NCI-H2171 treated with DMSO at 0.1 percent for 48 hours (cell line): ENCODE data around the gene NDUFB8.
"Not testable (repeated sequence)": the region's sequence is repeated elsewhere in the genome, so short reads cannot be mapped to it uniquely, and the experiment has no call there.

ENCODE experiments used
- DNase-seq: peaks from one replicate; lab custom pipeline; 2025; lab: John Stamatoyannopoulos, UW

The NDUFB8 gene

DNA sequence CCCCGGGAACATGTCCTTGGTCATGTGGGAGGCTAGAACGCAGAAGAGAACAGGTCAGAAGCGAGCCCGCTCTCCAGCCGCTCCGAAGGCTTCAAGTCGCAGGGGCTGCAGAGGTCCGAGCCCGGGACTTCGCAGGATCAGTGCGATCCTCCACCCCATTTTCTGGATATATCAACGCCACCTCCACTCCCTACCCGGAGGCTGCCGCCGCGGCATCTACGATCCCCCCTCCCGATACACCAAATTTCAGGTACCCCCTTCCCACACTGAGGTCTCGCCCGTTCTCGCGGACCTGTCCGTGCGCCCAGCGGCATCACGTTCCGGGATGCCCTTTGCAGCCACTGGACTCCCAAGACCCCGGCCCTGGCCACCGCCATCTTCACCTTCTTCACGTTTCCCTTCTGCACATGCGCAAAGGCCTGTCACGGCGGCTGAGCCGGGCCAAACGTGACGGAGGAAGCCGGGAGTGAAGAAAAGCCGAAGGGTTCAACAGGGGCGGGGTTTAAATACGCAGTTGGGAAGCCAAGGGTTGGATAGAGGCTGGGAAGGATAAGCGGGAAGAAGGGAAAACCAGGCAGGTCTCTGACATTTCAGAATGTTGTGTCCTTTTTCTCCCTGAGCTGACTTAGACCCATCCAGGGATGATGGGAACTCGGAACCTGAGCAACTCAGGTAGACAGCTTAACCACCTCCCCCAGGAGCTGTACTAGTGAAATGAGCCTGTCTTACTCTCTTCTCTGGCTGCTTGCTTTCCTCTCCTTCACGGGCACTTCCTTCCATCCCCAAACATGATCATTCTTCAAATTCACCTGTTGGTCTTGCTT lies at the start of gene NDUFB8:
NDUFB8 (minus strand) TSS at position 397 of the 824 bp plus-strand sequence; CDS start at position 377, 20 bp downstream.
- DNase-seq = peak; percentile 62

- DNase-seq = no peak
Observed at GRCh38 chr10:100576282-100576635, 46.6 kb upstream of the NDUFB8 start.

GRCh38 chr10:100575585-100576281 lies 46.1 kb upstream of the NDUFB8 start:
- DNase-seq = no peak

DNA sequence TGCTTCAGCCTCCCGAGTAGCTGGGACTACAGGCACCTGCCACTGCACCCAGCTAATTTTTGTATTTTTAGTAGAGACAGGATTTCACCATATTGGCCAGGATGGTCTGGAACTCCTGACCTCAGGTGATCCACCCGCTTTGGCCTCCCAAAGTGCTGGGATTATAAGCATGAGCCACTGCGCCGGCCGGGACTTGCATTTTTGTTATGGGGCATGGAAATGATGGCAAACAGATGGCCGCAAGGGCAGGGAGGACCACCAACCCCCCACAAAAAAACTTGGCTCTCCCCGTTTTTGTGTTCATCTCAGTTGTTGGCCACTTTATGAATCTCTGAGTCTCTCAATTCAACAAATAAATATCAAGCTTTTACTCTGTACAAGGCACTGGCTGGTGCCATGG lies 45.5 kb upstream of the NDUFB8 start:
- DNase-seq = not testable (repeated sequence)

GRCh38 chr10:100571084-100571856 lies 41.6 kb upstream of the NDUFB8 start:
- no peak for DNase-seq

GRCh38 chr10:100570506-100570905 lies 40.8 kb upstream of the NDUFB8 start:
- no peak for DNase-seq

GRCh38 chr10:100569687-100570481 lies 40.2 kb upstream of the NDUFB8 start:
- DNase-seq = no peak

DNA sequence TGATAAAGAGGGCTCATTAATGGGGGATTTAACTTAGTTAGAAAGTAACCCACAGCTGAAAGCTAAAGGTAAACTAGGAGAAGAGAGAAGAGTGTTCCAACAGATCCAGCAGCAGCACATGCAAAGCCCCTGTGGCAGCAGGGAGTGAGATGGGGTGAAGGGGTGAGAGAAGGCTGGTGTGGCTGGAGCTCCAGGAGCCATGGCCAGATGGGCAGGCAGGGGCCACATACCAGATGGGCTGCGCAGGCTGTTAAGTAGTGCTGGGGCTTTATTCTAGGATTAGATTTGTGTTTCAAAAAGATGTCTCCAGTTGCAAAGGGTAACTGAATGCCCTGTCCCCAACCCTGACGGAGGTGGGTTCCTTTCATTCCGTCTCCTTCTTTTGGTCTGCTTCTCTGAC lies 39.2 kb upstream of the NDUFB8 start:
- DNase-seq = no peak

DNA sequence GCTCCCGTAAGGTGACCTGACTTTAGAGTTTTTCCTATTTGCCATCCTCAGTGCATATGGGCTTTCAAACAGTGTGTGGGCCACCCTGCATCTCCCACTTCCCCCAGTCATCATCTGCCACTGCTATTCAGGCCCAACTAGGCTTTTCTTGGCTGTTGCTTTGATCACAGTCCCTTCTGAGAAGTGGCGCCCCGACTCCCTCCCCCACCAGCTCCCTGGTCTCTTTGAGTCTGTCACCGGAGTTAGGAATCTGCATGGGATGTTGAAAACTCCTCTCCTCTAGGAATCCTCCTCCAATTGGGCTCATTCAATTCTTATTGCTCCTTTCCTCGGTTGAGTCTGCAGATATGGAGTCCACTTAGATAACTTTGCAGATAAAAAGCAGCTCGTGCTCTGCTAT lies 38.2 kb upstream of the NDUFB8 start:
- no peak for DNase-seq

DNA sequence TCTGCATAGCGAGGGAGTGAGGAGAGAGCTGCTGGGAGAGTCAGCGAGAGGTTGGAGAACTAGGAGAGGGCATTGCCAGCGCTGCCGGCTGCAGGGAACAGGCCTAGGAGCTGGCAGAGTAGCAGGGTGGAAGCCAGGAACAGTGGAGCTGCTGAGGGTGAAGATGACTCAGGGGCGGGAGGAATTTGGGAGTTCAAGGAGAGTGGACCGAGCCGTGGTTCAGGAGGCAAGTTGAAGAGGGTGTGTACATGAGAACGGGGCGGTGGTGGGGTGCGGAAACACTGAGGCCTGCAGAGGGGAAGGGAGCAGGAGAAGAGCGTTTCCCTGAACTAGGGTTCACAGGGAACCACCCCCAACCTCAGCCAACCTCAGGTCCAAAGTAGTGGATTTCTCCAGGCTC lies 37.6 kb upstream of the NDUFB8 start:
- DNase-seq = no peak

GRCh38 chr10:100566561-100566960 lies 36.9 kb upstream of the NDUFB8 start:
- DNase-seq = no peak

- DNase-seq = no peak
Observed at GRCh38 chr10:100565206-100565985, 35.7 kb upstream of the NDUFB8 start.

GRCh38 chr10:100562008-100562672 lies 32.5 kb upstream of the NDUFB8 start:
- no peak for DNase-seq

DNA sequence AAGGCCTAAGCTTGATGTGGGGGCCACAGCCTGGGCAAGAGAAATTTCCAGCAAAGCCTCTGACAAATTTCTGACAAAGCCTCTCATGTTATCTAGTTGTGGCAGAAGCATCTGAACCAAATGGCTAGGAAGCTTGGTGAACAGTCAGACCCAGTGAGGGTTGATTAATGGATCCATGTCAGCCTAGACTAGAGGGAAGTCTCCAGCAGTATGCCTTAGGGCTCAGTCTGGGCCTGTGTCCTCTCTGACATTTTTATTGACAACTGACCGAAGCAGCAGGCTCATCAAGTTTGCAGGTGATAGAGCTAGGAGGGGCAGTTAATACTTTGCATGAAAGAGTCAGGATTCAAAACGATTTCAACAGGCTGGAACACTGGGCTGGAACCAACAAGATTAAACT lies 31.3 kb upstream of the NDUFB8 start:
- DNase-seq = no peak

GRCh38 chr10:100560248-100560647 lies 30.6 kb upstream of the NDUFB8 start:
- DNase-seq = no peak

DNA sequence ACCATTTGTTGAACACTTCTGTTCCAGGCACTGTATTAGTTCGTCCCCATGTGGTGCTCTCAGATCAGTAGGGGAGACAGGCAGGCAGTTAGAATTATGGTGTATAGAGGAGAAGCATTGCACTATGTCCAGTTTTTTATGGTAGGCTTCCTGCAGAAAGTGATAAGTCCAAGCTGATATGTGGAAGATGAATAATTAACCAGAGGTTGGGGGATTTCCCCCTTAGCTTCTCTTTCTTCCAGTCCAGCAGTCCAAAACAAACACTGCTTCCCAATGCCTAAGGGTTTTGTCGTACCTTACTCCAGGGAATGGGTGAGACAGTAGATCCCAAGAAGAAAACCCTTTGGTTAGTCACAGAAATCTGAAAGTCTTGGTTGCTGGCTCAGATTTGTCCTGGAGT lies 25.2 kb upstream of the NDUFB8 start:
- DNase-seq = no peak

DNA sequence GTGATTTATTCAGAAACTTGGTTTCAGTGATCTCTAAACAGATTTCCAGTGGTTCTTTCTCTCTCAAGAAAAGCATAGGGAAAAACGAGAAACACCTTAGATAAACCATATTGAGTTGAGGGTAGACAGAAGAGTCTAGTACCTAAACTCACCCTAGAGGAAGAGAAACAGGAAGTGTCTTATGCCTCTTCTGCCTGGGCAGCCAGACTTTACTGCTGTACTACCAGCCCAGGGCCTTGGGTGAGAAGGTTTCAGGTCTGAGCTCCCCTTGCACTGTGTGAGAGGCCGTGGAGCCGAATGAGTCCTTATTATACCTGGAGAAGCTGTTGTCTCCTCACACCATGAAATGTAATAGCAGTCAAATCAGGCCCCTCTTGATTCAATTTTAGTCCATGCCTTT lies 24.3 kb upstream of the NDUFB8 start:
- DNase-seq = no peak

DNA sequence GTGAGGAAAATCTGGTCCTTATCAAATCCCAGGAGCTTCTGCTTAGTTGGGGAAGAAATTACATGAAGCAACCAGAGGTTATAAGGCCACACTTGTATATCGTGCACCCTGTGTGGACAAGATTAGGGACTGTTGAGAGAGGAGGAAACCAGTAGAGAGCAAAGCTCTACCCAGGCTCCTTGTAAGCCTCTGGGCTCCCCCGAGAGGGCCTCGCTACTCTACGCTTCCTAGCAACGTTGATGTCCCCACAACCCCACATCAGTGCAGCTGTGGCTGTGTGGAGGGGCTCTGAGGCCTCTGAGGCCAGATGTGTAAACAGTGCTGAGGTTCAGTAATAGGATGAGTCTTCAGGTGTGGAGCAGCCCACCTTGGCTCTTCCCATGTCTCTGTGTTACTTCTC lies 22.1 kb upstream of the NDUFB8 start:
- DNase-seq = no peak

GRCh38 chr10:100551196-100551595 lies 21.5 kb upstream of the NDUFB8 start:
- DNase-seq = no peak

DNA sequence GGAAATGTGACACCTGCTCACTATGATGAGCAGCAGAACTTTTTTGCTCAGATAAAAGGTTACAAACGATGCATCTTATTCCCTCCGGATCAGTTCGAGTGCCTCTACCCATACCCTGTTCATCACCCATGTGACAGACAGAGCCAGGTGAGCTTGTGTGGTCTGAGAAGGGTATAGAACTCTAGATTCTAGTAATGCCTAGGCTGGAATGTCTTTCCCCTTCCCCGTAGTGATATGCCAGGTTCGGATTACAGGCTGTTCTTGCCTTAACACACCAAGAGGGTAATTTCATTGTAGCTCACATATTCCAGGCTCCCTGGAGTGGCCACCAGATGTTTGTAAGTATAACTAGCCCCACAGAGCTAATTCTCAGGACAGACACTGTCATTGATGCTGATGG lies 15.3 kb upstream of the NDUFB8 start:
- DNase-seq = no peak

- no peak for DNase-seq
Observed at GRCh38 chr10:100537475-100537874, 7.8 kb upstream of the NDUFB8 start.
